Middle frontal gyrus (tissue), 1 donor: Measurements from ENCODE around the gene BRICD5.

ENCODE experiments used
- DNase-seq: peaks from one replicate; pipeline ENCODE4 v3.0.0-alpha.2; 2015; ENCODE audit warnings: low spot score; ENCODE audit errors: extremely low spot score

Gene BRICD5

DNA sequence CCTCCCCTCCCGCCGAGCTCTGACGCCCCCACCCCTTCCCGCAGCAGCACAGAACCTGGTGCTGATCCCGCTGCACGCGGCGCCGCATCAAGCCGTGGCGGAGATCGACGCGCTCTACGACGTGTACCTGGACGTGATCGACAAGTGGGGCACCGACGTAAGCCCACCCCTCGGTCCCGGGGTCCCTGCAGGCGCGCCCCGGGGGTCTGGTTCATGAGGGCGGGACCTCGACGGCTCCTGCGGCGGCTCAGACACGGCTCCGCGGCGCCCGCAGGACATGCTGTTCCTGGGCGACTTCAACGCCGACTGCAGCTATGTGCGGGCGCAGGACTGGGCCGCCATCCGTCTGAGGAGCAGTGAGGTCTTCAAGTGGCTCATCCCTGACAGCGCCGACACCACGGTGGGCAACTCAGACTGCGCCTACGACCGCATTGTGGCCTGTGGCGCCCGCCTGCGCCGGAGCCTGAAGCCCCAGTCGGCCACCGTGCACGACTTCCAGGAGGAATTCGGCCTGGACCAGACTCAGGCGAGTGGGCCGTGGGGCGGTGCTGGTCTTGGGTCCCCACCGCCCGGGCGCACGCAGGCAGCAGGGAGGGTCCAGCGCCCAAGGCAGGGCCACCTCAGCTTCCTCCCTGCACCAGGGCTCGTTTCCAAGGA, 27.0 kb upstream of the BRICD5 start:
- no peak for DNase-seq

DNA sequence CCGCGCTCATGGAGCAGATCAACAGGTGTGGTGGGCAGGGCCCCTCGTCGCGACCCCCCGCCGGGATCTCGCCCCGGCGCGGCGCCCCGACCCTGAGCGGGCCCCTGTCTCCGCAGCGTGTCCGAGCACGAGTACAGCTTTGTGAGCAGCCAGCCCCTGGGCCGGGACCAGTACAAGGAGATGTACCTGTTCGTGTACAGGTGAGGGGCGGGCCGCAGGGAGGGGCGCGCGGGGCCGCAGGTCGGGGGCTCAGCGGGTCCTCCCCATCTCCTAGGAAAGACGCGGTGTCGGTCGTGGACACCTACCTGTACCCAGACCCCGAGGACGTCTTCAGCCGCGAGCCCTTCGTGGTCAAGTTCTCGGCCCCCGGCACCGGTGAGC, 26.4 kb upstream of the BRICD5 start:
- DNase-seq: no peak

DNA sequence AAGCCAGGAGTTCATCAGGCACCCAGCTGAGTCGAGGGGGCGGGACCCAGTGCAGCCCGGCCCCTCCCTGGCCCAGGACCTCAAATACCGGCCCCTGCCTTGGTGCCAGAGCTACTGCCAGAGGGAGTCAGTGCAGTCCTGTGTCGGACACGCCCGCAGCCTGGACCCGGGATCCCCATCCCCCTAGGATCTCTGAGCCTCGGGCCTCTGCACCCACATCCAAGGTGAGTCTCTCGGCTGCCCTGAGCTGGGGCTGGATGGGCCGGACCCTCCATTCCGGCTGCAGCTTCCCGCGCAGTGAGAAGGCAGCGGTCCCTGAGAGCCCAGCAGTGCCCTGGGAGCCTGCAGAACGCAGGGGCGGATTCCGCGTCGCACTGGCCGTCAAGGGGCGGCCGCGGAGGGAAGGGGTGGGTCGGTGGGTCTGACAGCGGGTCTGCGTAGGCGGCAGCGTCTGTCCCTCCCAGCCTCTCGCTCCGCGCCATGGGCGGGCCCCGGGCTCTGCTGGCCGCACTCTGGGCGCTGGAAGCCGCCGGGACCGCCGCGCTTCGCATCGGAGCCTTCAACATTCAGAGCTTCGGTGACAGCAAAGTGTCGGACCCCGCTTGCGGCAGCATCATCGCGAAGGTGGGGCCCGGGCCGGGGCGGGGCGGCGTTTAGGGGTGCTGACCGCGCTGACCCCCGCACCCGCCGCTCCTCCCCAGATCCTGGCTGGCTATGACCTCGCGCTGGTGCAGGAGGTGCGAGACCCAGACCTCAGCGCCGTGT, 25.9 kb upstream of the BRICD5 start, which contains the start of gene DNASE1L2:
DNASE1L2 (plus strand) TSS at position 108 of the 765 bp plus-strand sequence; CDS start at position 481, 373 bp downstream.
- no peak for DNase-seq

DNA sequence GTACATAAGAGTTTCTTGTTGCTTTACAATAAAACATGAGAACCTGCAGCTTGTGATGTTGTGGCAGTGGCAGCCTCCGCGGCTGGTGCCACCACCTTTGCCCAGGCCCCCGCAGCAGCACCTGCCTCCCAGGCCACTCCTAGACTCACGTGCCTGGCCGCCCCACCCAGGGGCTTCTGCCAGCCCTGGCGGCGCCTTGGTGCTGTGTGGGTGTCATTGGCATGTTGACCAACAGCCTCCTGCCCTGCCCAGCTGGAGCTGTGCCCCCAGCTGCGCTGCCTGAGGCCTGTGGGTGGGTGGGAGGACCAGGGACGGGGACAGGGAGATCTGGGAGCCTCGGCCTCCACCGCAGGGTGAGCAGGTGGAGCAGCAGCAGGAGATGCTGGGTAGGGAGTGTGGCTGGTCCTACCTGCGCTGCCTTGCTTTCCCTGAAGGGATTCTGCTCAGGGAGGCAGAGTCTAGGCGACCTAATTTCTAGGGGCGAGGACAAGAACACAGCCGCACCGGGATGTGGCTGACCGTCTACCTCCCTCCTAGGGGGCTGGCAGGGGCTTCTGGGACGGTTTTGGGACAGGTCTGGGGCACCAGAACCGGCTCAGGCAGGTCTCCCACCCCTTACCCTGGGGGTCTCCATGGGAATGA, 25.2 kb upstream of the BRICD5 start:
- DNase-seq: no peak

DNA sequence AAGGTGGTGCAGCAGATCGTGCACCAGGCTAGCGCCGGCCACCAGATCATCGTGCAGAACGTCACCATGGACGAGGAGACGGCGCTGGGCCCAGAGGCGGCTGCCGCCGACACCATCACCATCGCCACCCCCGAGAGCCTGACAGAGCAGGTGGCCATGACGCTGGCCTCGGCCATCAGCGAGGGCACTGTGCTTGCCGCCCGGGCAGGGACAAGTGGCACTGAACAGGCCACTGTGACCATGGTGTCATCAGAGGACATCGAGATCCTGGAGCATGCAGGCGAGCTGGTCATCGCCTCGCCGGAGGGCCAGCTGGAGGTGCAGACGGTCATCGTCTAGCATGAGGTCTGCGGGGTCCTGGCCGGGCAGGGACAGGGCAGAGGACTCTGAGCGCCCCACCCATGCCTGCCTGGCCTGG, 24.6 kb upstream of the BRICD5 start:
- no peak for DNase-seq

DNA sequence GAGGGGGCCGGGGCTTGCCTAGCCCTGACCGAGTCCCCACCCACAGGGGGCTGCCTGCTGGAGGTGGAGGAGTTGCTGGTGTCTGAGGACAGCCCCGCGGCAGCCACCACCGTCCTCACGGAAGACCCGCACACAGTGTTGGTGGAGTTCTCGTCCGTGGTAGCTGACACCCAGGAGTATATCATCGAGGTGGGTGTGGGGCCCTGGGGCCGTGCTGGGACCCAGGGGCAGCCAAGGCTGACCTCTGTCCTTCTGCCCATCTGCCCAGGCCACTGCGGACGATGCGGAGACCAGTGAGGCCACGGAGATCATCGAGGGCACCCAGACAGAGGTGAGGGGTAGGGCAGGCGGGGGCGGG, 24.1 kb upstream of the BRICD5 start:
- DNase-seq: no peak

DNA sequence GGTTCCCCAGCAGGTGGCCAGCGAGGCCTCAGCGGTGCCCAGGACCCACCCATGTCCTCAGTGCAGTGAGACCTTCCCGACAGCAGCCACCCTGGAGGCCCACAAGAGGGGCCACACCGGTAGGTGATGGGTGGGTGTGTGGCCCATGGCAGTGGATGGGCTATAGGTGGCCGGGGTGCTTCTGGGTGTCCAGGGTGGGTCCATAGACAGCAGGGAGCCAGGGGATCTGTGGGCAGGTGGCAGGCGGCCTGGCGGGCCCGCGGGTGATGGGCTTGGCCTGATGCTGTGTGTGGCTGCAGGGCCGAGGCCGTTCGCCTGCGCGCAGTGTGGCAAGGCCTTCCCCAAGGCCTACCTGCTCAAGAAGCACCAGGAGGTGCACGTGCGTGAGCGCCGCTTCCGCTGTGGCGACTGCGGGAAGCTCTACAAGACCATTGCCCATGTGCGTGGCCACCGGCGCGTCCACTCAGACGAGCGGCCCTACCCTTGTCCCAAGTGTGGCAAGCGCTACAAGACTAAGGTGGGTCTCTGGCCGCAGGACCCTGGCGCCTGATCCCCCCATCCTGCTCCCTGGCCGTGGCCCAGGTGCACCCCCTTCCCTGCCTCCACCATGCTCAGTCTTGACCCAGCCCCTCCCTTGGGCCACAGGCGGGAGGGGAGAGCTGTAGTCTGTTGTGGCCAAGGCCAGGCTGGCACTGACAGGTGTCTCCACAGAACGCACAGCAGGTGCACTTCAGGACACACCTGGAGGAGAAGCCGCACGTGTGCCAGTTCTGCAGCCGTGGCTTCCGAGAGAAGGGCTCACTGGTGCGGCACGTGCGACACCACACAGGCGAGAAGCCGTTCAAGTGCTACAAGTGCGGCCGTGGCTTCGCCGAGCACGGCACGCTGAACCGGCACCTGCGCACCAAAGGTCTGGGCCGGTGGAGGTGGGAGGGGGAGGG, 23.5 kb upstream of the BRICD5 start:
- no peak for DNase-seq

DNA sequence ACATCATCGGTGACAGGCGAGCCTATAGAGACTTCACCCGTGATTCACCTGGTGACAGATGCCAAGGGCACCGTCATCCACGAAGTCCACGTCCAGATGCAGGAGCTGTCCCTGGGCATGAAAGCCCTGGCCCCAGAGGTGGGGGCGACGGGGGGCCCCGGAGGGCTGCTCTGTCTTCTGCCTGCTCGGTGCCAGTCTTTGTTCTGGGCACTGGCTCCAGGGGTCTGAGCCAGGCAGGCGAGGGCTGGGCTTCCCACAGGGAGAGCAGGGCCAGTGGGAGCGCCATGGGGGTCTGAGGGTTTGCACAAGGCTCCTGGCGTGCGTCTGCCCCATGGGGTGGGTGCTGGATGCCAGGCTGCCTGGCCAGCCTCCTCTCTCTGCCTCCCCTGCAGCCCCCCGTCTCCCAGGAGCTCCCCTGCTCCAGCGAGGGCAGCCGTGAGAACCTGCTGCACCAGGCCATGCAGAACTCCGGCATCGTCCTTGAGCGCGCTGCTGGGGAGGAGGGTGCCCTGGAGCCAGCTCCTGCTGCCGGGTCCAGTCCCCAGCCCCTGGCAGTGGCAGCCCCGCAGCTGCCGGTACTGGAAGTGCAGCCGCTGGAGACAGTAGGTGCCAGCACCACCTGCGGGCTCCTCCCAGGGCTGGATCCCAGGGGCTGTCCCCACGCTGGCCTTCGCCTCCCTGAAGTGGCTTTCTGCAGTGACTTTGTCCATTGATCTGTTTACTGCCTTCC, 22.5 kb upstream of the BRICD5 start:
- no peak for DNase-seq

DNA sequence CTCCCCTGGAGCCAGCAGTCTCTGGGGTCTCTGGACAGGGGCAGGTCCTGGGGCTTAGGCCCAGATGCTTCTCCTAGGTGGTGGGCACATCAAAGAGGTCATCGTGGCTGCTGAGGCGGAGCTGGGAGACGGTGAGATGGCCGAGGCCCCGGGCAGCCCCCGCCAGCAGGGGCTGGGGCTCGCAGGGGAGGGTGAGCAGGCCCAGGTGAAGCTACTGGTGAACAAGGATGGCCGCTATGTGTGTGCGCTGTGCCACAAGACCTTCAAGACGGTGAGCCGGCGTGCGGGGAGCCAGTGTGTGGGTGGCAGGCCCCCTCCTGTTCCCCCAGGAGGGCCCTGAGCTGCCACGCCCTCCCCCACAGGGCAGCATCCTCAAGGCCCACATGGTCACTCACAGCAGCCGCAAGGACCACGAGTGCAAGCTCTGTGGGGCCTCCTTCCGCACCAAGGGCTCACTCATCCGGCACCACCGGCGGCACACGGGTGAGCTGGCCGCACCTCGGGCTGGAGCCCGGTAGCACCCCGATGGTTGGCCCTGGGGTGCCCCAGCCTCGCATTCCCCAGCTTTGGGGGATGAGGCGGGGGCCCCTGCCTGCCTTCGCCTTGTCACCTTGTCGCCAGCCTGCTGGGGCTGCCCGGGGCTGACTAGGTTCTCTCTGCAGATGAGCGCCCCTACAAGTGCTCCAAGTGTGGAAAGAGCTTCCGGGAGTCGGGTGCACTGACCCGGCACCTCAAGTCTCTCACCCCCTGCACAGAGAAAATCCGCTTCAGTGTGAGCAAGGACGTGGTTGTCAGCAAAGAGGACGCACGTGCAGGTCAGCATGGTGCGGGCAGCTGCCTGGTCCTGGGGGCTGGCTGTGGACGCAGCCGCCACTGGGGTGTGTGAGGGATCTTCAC, 21.7 kb upstream of the BRICD5 start:
- DNase-seq: no peak

DNA sequence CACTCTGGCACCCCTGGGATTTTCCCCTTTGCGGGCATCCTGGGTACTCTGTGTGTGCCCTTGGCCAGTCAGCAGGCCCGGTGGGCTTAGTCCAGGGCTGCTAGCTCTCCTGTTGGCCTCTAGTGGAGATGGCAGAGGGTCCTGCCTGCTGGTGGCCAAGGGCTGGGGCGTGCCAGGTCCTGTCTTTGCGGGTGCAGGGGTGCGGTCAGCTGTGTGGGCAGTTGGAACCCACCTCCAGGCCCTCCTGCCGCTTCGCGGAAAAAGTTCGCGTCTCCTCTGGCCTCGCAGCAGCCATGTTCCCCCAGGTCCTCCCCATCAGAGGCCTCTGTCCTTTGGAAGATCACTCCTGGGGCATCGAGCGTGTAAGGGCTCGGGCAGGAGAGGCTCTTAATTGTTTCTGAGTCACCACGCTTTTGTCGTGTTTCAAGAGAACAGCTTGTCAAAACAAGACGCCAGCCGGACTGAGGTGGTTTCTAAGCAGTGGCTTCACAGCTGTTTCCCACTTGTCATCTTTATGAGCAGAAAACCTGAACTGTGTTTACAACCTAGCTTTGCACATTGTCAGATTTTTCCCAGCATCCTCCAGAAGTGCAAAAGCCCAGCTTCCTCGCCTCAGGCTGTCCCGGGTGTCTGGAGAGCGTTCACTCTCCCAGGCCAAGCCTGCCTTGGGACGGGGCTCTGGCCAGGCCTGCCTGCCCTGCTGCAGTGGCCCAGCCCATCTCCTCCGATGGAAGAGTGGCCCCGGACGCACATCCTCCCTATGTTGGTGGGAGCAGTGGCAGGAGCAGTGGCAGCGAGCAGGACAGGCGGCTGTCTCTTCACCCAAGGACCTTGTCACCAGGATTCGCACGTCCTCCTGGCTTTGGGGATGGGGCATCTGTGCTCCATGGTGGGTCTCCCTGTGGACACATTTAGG, 20.6 kb upstream of the BRICD5 start:
- DNase-seq: no peak

DNA sequence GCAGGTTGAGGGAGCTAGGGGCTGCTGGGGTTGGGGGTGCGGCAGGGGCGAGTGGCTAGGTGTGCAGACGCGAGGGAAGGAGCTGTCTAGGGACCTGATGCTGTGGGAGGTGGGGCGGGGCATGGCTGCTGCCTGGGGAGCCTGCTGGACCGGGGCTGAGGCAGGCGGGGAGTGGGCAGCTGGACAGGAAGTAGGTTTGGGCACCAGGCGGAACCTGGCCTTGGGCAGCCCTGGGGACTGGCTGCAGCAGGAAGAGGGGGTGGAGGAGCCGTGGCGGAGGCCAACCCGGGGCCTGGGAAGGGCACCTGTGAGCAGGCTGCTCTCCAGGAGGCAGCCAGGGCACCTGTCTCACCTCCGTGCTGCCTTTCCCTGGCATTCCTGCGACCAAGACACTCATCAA, 19.7 kb upstream of the BRICD5 start:
- DNase-seq: no peak

DNA sequence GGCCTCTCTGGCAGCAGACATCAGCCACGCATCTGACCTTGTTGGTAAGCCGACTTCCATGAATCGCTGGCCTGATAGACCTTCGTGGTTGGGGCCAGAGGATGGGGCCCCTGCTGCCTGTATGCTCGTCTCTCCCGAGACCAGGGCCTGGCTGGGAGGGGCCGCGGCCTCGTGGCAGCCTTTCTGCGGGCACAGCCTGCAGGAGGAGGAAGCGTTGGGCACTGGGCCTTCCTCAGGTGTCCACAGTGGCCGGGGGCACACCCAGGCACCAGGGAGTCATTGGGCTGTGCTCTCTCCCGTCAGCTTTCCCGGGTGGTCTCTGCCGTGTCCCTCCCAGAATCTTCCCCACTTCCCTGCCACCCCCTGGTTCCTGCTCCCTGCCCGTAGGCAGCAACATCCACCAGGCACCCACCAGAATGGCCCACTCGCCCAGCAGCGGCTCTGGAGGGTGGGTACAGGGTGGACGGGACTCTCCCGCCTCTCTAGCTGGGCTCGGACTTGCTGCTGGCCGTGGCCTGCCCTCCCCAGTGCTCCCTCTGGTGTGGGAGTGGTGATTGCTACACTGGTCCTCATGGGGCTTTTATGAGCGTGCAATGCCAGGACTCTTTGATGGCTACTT, 19.1 kb upstream of the BRICD5 start:
- no peak for DNase-seq

DNA sequence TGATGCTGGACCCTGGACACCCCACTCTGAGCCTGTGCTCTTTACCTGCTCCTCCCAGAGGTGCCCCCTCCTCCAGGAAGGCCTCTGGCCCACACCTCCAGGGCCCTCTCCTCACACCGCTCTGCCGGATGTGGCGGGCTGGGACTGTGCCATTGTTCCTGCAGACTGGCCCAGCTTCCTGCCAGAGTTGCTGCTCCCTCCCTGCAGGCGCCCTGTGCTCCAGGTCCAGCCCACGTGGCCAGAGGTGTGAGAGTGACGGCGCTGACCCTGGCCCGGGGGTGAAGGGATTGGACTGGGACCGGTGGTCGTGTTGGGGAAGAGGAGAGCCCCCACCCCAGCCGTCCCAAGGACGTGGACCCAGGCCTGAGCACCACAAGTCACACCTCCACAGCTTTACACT, 18.4 kb upstream of the BRICD5 start:
- no peak for DNase-seq

DNA sequence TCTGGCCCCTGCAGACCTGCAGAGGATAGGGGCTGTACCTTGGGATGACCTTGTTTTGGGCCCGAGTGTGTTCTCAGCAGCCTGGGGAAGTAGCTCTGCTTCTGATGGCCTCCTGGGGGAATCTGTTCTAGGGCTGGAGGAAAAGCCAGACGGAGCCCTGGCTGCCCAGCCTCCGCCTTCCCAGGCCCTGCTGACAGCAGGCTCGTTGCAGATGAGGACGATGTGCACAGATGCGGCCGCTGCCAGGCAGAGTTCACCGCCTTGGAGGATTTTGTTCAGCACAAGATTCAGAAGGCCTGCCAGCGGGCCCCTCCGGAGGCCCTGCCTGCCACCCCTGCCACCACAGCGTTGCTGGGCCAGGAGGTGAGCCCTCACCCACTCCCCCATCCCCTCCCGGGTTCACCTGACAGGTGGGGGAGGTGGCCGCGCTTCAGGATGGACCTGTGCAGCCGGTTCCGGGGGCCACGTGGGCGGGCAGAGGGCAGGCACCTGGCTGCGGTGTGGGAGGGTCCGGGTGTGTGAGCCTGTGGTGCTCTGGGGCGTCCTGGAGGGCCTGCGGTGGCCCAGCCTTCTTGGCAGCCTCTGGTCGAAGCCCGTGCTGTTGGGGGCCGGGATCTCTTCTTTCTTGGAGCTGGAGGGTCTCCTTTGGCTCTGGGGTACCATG, 17.6 kb upstream of the BRICD5 start:
- DNase-seq: no peak

DNA sequence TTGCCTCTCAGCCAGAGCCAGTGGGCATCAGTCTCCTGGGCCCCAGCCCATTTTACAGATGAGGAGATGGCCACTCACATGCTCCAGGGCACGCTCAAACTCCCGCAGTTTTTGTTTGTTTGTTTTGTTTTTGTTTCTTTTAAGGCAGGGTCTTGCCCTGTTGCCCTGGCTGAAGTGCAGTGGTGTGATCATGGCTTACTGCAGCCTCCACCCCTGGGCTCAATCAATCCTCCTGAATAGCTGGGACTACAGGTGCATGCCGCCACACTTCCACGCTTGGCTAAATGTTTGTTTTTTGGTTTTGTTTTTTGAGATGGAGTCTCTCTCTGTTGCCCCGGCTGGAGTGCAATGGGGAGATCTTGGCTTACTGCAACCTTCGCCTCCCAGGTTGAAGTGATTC, 16.3 kb upstream of the BRICD5 start:
- no peak for DNase-seq

DNA sequence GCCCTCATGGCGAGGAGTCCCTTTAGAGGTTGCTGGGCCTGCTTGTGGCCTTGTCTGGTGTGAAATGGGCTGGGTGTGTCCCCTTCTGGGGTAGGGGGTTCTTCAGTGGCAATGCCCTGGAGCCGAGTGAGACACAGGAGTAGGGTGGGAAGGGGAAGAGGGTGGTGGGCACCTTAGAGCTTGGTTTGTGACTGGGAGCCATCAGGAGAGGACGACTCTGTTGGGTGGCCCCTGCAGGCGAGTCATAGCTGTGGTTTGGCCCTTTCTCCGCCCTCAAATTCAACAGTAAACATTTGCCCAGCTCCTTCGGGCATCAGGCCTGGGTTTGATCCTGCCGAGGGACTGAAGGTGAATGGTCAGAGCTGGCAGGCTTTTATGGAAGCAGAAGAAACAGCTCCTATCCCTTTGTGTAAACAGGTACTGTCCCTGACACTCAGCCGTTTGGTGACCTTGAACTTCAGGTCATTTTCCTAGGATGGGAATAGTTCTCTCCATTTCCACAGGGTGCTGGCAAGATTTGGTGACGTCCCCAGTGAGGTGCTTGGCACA, 15.7 kb upstream of the BRICD5 start:
- DNase-seq: no peak

DNA sequence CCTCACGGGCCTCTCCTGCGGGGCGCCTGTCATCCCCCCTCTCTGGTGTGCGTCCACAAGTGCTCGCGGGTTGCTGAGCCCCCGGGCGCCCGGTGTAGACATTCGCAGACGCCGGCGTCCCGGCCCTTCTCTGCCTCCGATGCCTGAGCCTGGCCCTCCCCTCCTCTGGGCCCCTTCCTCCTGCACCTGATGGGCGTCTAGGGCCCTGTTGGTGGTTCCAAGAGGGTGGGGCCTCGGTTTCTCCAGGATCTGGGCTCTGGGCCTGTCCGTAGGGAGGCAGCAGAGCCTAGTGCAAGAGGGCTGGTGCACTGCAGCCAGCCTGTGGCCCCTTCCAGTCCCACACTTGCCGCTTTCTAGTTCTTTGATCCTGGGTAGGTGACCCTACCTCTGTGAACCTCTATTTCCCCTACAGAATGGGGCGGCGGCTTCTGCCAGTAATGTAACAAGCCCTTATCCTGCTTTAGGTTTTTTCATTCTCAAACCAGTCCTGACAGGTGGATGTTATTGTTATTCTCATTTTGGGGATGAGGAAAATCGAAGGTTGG, 13.4 kb upstream of the BRICD5 start:
- DNase-seq: no peak
